Spleen (tissue), 11 donors: ENCODE data around the gene CDH8. TPM values are rescaled to one million over a fixed set of nuclear protein-coding genes. Genes with fewer than 3 reads are reported as not detected.
"Not testable (repeated sequence)": the region's sequence is repeated elsewhere in the genome, so short reads cannot be mapped to it uniquely, and the experiment has no call there.

Experiments
- DNase-seq: peaks from one replicate; pipeline ENCODE4 v3.0.0-alpha.2; 2020
- H3K27ac ChIP-seq, 8 donors: fragments of 200-600 bp; sonication (generic) in 7 of 8; 1 replicate in 4 of 8; 2 replicates in 4 of 8; pipeline versions ENCODE4 v1.5.0 to v1.8.0; 2016 to 2021; ENCODE audit warnings: inconsistent platforms in 4 of 8, mild to moderate bottlenecking in 4 of 8, moderate library complexity in 1 of 8
- H3K27me3 ChIP-seq, 7 donors: fragments of 200-600 bp; sonication (generic) in 6 of 7; replicated peaks in 1 of 7; 1 replicate in 4 of 7; 2 replicates in 3 of 7; pipeline versions ENCODE4 v1.5.0 to v1.8.0; 2016 to 2021; ENCODE audit warnings: inconsistent platforms in 3 of 7, mild to moderate bottlenecking in 1 of 7
- H3K36me3 ChIP-seq, 6 donors: fragments of 200-600 bp; sonication (generic) in 5 of 6; 1 replicate in 4 of 6; 2 replicates in 2 of 6; pipeline versions ENCODE4 v1.5.0 to v1.8.0; 2016 to 2021; ENCODE audit warnings: inconsistent platforms in 2 of 6
- H3K4me1 ChIP-seq, 6 donors: fragments of 200-600 bp; sonication (generic) in 5 of 6; 1 replicate in 3 of 6; 2 replicates in 3 of 6; pipeline versions ENCODE4 v1.5.0 to v1.8.0; 2016 to 2021; ENCODE audit warnings: inconsistent platforms in 3 of 6
- H3K4me3 ChIP-seq, 8 donors: fragments of 200-600 bp; sonication (generic) in 7 of 8; 1 replicate in 4 of 8; 2 replicates in 4 of 8; pipeline versions ENCODE4 v1.5.0 to v1.8.0; 2016 to 2021; ENCODE audit warnings: inconsistent platforms in 4 of 8, mild to moderate bottlenecking in 4 of 8, moderate library complexity in 2 of 8
- H3K9me3 ChIP-seq, 8 donors: fragments of 200-600 bp; sonication (generic) in 7 of 8; 1 replicate in 4 of 8; 2 replicates in 4 of 8; pipeline versions ENCODE4 v1.5.0 to v1.8.0; 2016 to 2021; ENCODE audit warnings: inconsistent platforms in 4 of 8
- POLR2A ChIP-seq, 3 donors: fragments of 450-650 bp; IDR thresholded peaks; one replicate each; pipeline ENCODE4 v1.5.1; 2017; ENCODE audit warnings: antibody characterized with exemption in 3 of 3, mild to moderate bottlenecking in 1 of 3
- POLR2AphosphoS5 ChIP-seq, 3 donors: sonication (generic); formaldehyde crosslinking; IDR thresholded peaks; one replicate each; pipeline ENCODE4 v1.5.1; 2017; ENCODE audit warnings: antibody characterized with exemption in 3 of 3
- WGBS, 5 donors: extraction: QIAGEN DNeasy Blood & Tissue Kit in 3 of 5; methylation state at CpG; one replicate each; pipeline versions ENCODE4 v1.1.5 to v1.1.7; 2013 to 2018; 5-methylcytosine and 5-hydroxymethylcytosine counted together
- intact Hi-C: fragments of 100-400 bp; cut with DNase I; formaldehyde crosslinking; loops from one replicate; pipeline ENCODE4 v1.15.0; 2023; ENCODE audit warnings: low total_unique reads
- polyA plus RNA-seq, 3 donors: library from polyadenylated mRNA; stranded (reverse); fragments of 200-250 nt; gene quantifications; one replicate each; pipeline ENCODE4 v1.2.1, GENCODE V29; 2013
- total RNA-seq, 7 donors: library from RNA; depleted of rRNA in 3 of 7; stranded (reverse); fragments of >200 nt in 3 of 7; fragmentation: NEBNext Ultra II Directional in 4 of 7; extraction: Animal tissue kit (Norgen Biotek cat#: 25700) in 4 of 7; gene quantifications; one replicate each; pipeline versions ENCODE4 v1.1.0 to v1.2.1, GENCODE V29; 2016 to 2021
- TF ChIP-seq, protein P1 (sequence below), 11 experiments: fragments of 200-600 bp in 7 of 11; fragments of 450-650 bp in 4 of 11; sonication (generic) in 4 of 11; IDR thresholded peaks in 8 of 11; conservative IDR thresholded peaks in 3 of 11; 1 replicate in 7 of 11; 2 replicates in 4 of 11; pipeline versions ENCODE4 v1.4.0 to v1.8.0; 2016 to 2021; ENCODE audit warnings: antibody characterized with exemption in 11 of 11, inconsistent platforms in 4 of 11, mild to moderate bottlenecking in 1 of 11
- donor health status: healthy with polysubstance abuse.
- donor health status: DM: no; HTN: no; CAD: no; lungs with moderate emphysema.
- donor health status: DM: no; HTN: no; CAD: no.
- donor health status: Bipolar disorder and iron deficiency.
- donor health status: healthy.
- donor health status: DM: no; HTN: no; CAD: no.
- donor health status: DM: yes; HTN: yes; CAD: no.

Gene CDH8
- total and polyA plus RNA-seq, 10 donors: under 0.01 to 1.4 (median under 0.01) TPM; not detected in 7

- DNase-seq: no peak
These were observed 221.4 kb downstream of the CDH8 start for GRCh38 chr16:61814726-61815347.

GRCh38 chr16:61813339-61813738 is 222.9 kb downstream of the CDH8 start:
- TF ChIP-seq, protein P1, sequence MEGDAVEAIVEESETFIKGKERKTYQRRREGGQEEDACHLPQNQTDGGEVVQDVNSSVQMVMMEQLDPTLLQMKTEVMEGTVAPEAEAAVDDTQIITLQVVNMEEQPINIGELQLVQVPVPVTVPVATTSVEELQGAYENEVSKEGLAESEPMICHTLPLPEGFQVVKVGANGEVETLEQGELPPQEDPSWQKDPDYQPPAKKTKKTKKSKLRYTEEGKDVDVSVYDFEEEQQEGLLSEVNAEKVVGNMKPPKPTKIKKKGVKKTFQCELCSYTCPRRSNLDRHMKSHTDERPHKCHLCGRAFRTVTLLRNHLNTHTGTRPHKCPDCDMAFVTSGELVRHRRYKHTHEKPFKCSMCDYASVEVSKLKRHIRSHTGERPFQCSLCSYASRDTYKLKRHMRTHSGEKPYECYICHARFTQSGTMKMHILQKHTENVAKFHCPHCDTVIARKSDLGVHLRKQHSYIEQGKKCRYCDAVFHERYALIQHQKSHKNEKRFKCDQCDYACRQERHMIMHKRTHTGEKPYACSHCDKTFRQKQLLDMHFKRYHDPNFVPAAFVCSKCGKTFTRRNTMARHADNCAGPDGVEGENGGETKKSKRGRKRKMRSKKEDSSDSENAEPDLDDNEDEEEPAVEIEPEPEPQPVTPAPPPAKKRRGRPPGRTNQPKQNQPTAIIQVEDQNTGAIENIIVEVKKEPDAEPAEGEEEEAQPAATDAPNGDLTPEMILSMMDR (IDR thresholded peaks at IDR 0.05 in 8 of 11, conservative IDR thresholded peaks at IDR 0.05 in 3 of 11): no peak
- TF ChIP-seq POLR2A (IDR thresholded peaks at IDR 0.05) (no peak), POLR2AphosphoS5 (IDR thresholded peaks at IDR 0.05) (no peak)
- no peak for DNase-seq
- H3K4me1 ChIP-seq: no peaks in the 10 kb centered on the region

More at GRCh38 chr16:61814726-61815347, 221.4 kb downstream of the CDH8 start:
- H3K4me3 ChIP-seq: no peak overlapping the region
- H3K4me1 ChIP-seq: no peaks in the 10 kb centered on the region
- H3K27ac ChIP-seq: no peak overlapping the region
- no peaks in the 10 kb centered on the region for H3K36me3 ChIP-seq
- H3K27me3 ChIP-seq: no peaks in the 10 kb centered on the region
- TF ChIP-seq POLR2AphosphoS5 (IDR thresholded peaks at IDR 0.05): no peak
- TF ChIP-seq, protein P1 (IDR thresholded peaks at IDR 0.05 in 8 of 11, conservative IDR thresholded peaks at IDR 0.05 in 3 of 11): no peak
- TF ChIP-seq POLR2A (IDR thresholded peaks at IDR 0.05): no peak
- intact Hi-C loops: no loop called here
- H3K9me3 ChIP-seq: peaks cover 0 to 11% (median under 1%) of the 10 kb centered on the region in 8 donors

DNA sequence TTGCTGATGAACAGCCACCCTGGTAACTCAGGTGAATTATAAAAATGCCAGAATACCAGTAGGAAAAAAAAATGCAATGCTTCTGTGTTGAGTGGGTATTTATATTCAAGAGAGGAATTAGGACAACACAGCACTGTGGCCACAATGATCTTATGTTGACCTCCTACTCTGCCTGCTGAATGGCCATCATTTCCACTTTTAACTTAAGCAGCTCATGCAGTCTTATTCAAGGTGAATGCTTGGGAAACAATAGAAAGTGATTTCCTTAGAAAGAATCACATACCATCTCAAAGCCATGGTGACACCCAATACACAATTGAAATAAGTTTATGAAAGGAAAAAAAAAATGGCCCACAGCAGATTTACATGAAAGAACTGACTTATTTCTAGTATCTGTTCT is 224.0 kb downstream of the CDH8 start:
- no peak overlapping the region for H3K4me3 ChIP-seq
- no peak for DNase-seq
- no peaks in the 10 kb centered on the region for H3K4me1 ChIP-seq
- TF ChIP-seq POLR2AphosphoS5 (IDR thresholded peaks at IDR 0.05) (no peak), POLR2A (IDR thresholded peaks at IDR 0.05) (no peak)
- H3K36me3 ChIP-seq: no peaks in the 10 kb centered on the region
- H3K27me3 ChIP-seq: no peaks in the 10 kb centered on the region
- no peak overlapping the region for H3K27ac ChIP-seq
- intact Hi-C loops: no loop called here
- H3K9me3 ChIP-seq: peaks cover 0 to 18% (median 0%) of the 10 kb centered on the region in 8 donors

More at GRCh38 chr16:61813339-61813738, 222.9 kb downstream of the CDH8 start:
- Histone ChIP-seq H3K36me3 (no peaks in the 10 kb centered on the region), H3K27me3 (no peaks in the 10 kb centered on the region), H3K9me3 (peaks cover 0 to 14% (median 0%) of the 10 kb centered on the region in 8 donors), H3K4me3 (no peak overlapping the region), H3K27ac (no peak overlapping the region)
- intact Hi-C loops: no loop called here
- 85 to 95% (median 92%) methylated on average over 8 of the region's 8 CpGs for WGBS, 5 donors

GRCh38 chr16:61807551-61807950 is 228.7 kb downstream of the CDH8 start:
- WGBS, 5 donors: 78 to 94% (median 90%) methylated on average over 3 of the region's 3 CpGs
- Histone ChIP-seq H3K9me3 (peaks cover 0 to 7% (median 0%) of the 10 kb centered on the region in 8 donors), H3K27me3 (no peaks in the 10 kb centered on the region), H3K27ac (no peak overlapping the region), H3K4me1 (no peaks in the 10 kb centered on the region), H3K36me3 (no peaks in the 10 kb centered on the region), H3K4me3 (no peak overlapping the region)
- DNase-seq: no peak
- TF ChIP-seq POLR2AphosphoS5 (IDR thresholded peaks at IDR 0.05): no peak
- TF ChIP-seq, protein P1 (IDR thresholded peaks at IDR 0.05 in 8 of 11, conservative IDR thresholded peaks at IDR 0.05 in 3 of 11): no peak
- TF ChIP-seq POLR2A (IDR thresholded peaks at IDR 0.05): no peak
- intact Hi-C loops: no loop called here

GRCh38 chr16:61801217-61801616 is 235.0 kb downstream of the CDH8 start:
- H3K4me1 ChIP-seq, H3K4me3 ChIP-seq, intact Hi-C loops, H3K27me3 ChIP-seq, H3K36me3 ChIP-seq, H3K27ac ChIP-seq, DNase-seq: not testable (repeated sequence)
- H3K9me3 ChIP-seq: peaks cover 0 to 10% (median 4%) of the 10 kb centered on the region in 8 donors
- 92 to 98% (median 93%) methylated on average over 6 to 7 of the region's 10 CpGs for WGBS, 5 donors
